HG03045 (cell line): ENCODE measurements around the gene ITCH.
"Not testable (repeated sequence)": the region's sequence is repeated elsewhere in the genome, so short reads cannot be mapped to it uniquely, and the experiment has no call there.

ENCODE experiments used
- ATAC-seq: cut with Tn5 transposase; IDR thresholded peaks from one replicate; pipeline ENCODE4 v1.9.1; 2021; ENCODE audit warnings: mild to moderate bottlenecking, moderate library complexity; ENCODE audit not compliant: unreplicated experiment

ITCH gene

DNA sequence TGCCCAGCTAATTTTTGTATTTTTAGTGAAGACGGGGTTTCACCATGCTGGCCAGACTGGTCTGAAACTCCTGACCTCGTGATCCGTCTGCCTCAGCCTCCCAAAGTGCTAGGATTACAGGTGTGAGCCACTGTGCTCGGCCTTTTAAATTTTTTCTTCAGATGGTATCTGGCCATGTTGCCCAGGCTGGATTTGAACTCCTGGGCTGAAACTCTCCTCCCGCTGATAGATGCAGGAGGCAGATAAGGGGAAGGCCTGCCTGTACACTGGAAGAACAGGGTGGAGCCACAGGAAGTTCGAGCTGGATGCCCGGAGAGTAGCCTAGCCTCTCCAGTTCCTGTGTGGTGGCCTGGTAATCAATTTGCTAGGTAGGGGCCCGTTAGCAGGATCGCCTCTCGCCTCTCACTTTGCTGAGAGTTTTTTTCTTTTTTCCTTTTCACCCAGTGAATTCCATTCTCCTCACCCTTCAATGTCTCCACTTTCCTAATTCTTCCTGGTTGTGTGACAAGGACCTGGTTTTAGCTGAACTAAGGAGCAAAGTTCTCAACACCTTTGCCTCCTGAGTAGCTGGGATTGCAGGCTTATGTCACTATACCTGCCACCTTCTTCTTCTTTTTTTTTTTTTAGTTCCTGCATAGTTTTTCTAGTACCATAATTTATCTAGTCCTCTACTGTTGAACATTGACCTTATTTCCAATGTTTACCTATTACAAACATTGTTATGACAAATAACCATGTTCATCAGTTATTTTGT is 19.4 kb upstream of the ITCH start:
- no peak for ATAC-seq

DNA sequence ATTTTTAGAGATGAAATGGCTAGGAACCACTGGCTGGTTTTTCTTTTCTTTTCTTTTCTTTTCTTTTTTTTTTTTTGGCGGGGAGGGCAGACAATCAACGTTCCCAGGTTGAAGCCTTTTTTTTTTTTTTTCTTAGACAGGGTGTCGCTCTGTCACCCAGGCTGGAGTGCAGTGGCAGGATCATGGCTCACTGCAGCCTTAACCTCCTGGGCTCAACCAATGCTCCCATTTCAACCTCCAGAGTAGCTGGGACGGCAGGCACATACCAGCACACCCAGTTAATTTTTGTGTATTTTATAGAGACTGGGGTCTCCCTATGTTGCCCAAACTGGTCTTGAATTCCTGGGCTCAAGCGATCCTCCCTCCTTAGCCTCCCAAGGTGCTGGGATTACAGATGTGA is 18.8 kb upstream of the ITCH start:
- ATAC-seq, result no peak

DNA sequence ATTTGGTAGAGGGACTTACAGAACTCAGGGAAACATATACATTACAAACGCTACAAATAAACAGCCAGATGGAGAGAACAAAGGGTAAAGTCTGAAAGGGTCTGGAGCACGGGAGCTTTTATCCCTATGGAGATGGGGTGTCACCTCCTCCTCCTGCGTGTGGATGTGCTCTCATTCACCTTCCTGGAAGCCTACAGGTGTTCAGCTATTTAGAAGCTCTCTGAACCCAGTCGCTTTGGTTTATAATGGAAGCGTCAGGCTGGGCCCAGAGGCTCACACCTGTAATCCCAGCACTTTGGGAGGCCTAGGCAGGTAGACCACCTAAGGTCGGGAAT is 17.7 kb upstream of the ITCH start:
- ATAC-seq, result no peak

DNA sequence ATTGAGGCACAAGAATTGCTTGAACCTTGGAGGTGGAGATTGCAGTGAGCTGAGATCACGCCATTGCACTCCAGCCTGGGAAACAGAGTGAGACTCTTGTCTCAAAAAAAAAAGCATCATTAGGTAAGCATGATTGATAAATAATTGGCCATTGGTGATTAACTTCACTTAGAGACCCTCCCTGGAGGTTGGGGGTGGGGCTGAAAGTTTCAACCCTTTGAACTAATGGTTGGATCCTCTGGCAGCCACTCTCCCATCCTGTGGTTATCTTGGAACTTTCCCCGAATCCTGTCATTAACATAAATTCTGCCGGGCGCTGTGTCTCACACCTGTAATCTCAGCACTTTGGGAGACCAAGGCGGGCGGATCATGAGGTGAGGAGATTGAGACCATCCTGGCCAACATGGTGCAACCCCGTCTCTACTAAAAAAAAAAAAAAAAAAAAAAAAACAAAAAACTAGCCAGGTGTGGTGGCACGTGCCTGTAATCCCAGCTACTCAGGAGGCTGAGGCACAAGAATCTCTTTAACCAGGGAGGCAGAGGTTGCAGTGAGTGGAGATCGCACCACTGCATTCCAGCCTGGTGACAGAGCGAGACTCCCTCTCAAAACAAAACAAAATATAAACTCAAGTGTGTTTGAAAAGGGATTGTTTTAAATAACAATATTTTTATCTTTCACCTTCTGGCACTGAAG is 17.1 kb upstream of the ITCH start:
- ATAC-seq, result not testable (repeated sequence)

DNA sequence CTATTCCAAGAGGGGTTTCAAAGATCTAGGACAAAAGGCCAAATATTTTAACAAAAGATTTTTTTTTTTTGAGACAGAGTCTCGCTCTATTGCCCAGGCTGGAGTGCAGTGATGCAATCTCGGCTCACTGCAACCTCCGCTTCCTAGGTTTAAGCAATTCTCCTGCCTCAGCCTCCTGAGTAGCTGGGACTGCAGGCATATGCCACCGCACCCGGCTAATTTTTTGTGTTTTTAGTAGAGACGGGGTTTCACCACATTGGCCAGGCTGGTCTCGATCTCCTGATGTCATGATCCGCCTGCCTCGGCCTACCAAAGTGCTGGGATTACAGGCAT is 16.6 kb upstream of the ITCH start:
- ATAC-seq, result not testable (repeated sequence)

DNA sequence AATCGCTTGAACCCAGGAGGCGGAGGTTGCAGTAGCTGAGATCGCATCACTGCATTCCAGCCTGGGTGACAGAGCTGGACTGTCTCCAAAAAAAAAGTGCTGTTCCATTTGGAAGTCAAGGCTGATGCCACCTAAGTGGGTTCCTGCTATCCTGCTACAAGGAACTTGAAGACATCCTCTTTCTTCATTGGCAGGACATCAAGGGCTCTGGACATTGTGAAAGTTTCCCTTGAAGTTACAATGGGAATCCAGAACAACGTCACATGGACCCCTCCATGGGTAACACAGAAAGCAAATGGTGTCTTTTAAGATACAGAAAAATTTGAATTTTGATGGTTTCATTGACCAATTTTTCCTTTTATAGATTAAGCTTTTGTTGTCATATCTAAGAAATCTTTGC is 15.5 kb upstream of the ITCH start:
- ATAC-seq, result no peak

DNA sequence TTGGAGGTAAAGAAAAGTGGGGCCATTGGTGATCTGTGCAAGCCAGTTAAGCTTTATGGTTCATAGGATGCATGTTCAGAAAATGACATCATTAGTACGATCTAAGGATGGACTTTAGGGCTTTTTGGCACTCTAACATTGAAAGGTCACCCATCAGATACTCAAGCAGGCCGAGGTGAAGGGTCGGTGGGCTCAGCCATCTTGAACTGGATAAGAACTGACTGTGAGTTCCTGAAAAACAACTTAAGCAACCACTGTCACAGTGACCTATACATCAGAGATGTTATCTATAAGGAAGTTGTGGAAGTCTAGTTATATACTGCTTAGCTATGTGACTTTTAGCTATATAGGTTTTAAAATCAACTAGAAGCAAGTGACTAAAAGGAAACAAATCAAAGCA is 13.0 kb upstream of the ITCH start:
- no peak for ATAC-seq

DNA sequence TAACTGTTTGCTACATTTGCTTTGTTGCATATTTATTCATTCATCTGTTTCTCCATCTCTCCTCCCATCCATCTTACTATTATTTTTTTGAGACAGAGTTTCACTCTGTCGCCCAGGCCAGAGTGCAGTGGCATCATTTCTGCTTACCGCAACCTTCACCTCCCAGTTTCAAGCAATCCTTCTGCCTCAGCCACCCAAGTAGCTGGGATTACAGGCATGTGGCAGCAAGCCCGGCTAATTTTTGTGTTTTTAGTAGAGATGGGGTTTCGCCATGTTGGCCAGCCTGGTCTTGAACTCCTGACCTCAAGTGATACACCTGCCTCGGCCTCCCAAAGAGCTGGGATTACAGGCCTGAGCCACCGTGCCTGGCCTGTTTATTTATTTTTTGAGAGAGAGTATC is 9.6 kb upstream of the ITCH start:
- not testable (repeated sequence) for ATAC-seq

DNA sequence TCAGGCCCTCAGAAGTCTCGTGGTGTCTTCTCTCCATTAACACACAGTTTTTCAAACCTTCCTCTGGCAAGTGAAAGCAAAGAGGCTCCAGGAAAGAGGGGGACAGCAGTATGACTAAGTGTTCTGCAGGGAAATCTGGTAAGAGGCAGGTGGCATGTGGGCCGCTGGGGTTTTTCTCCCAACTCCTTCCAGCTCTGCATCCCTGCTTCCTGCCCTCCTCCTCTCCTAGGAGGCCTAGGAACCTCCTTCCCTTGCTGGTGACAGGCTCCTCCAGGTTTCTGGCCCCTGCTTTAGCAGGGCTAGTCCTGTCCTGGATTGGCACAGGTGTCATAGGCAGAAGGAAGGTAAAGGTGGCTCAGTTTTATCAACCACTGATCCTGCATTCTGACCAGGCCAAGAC is 7.6 kb upstream of the ITCH start:
- ATAC-seq, result no peak

DNA sequence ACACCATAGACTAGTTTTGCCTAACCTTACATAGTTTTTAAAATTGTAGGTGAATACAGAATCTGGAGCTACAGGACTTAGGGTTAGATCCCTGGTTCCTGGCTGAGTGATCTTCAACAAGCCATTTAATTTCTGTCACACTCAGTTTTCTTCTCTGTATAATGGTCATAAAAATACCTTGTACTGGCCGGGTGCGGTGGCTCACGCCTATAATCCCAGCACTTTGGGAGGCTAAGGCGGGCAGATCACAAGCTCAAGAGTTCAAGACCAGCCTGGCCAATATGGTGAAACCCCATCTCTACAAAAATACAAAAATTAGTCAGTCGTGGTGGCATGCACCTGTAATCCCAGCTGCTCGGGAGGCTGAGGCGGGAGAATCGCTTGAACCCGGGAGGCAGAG is 3.3 kb upstream of the ITCH start:
- ATAC-seq, result not testable (repeated sequence)

DNA sequence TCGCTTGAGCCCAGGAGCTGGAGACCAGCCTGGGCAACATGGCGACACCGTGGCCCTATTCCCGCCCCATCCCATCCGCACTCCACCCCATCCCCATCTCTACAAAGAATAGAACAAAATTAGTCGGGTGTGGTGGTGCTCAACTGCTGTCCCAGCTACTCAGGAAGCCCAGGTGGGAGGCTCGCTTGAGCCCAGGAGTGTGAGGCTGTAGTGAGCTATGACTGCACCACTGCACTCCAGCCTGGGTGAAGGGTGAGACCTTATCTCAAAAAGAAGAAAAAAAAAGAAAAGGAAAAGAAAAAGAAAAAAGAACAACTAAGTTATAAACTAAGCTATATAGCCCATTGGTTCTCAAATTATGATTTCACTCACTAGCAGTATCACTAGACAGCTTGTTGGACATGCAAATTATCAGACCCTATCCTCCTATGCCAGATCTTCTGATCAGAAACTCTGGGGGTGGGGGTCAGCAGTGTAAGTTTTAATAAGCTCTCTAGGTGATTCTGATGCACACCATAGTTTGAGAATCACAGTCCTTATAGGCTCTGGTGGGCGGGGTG is 491 bp upstream of the ITCH start:
- no peak for ATAC-seq

DNA sequence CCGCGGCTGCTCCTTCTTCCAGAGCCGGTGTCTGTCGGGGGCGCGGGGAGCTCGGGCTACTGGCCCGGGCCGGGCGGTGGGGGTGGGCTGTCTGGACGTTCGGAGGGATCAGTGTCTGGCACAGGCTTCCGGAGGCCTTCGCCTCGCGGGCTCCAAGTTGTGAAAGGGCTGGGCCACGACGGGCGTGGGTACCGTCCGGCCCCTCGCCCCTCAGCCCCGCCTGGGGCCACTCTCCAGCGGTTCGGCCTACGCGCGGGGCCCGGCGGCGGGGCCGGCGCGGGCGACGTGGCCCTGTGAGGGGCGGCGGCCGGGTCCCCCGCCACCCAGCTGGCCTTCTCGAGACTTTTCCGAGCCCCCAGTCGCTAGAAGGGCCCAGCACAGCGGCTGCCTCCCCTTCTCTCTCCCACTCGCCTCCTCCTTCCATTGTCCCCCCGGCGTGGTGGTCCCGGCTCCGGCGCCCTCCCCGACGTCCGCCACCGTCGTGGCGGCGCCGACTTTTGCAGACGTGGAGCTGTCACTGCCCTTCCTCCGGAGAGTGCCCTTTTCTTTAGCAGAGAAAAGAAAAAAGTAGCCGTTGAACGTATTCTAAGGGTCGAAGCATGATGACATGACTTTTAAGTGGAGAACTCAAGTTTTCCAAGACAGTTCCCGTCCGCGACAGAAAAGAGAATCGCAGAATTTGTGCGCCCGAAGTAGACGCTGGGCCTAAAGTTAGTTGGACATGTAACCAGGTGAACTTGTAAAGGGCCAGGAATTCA is 571 bp downstream of the ITCH start:
- ATAC-seq, result peak; percentile 43

DNA sequence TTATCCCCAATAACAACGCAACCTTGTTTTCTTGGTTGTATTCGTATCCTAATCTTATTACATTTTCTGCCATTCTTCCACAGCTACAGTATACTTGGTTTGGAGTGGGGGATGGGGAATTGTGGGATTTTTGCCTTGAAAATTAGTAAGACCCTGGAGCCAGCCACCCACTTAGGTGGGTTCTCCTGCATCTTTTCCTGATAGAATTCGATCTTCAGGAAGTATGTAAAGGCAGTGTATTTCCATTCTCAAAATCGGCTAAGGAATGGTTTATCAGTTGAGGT is 1.1 kb downstream of the ITCH start:
- no peak for ATAC-seq

DNA sequence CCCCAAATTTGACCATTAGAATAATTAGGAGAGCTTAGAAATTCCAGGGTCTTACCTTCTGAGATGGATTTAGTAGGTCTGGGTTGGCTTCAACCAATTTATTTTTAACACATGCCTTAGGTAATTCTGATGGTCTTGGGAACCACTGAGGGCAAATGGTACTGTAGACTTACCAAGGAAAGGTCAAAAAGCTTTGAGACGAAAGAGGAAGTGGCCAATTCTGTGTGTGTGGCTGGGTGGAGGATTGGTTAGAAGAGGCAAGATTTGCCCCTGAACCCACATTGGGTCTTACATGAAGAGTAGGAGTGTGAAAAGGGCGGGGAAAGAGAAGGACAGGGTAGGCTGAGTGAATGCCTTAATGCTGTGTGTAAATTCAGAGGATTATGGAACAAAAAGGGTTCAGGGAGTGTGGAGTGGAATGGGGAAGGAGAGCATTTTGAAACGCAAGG is 2.7 kb downstream of the ITCH start:
- no peak for ATAC-seq

DNA sequence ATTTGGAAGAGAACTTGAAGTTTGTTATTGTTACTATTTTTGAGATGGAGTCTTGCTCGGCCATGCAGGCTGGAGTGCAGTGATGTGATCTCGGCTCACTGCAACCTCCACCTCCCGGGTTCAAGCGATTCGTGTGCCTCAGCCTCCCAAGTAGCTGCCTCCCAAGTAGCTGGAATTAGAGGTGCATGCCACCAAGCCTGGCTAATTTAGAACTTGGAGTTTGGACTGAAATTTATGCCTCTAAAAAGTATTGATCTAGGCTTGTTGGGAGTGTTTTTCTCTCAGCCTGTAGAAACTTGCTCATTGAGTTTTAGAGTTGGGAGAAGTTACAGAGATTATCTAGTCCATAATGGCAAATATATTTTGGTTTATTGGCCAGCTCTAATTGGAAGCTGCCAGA is 4.1 kb downstream of the ITCH start:
- ATAC-seq, result no peak

DNA sequence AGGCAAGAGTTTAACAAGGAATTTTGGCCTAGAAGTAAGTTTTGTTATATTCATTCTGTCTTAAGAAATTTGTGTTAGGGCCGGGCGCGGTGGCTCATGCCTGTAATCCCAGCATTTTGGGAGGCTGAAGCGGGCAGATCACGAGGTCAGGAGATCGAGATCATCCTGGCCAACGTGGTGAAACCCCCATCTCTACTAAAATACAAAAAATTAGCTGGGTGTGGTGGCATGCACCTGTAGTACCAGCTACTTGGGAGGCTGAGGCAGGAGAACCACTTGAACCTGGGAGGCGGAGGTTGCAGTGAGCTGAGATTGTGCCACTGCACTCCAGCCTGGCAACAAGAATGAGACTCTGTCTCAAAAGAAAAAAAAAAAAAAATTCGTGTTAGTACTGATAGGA is 4.8 kb downstream of the ITCH start:
- ATAC-seq, result not testable (repeated sequence)

DNA sequence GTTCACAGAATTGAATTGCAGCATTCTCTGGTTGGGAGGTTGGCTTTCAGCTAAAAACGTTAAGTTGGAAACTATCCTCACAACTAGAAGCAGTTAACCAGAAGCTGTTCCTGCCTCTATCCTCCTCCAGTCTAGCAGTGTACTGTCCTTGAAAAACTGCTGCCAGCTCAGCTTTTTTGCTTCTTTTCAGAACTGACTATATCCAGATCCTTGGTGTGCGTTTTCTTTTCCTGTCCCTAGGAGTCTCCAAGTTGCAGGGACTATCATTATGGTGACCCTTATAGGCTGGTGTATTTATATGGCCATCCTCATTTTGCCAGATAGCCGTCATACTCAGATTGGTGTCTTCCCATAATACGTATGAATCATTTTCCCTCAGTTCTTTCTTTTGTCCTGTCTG is 5.5 kb downstream of the ITCH start:
- no peak for ATAC-seq

DNA sequence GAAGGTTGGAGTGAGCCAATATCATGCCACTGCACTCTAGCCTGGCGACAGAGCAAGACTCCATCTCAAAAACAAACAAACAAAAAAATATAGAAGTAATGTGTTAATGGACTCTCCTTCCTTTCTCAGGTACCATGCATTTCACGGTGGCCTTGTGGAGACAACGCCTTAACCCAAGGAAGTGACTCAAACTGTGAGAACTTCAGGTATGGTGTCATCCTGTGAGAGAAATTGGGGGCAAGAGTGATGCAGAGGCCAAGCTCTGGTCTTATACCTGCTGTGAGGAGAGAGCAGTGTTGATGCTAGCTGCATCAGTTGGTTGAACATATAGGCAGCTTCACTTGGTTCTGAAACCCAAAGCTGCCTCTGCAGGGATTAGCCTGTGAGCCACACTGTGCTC is 6.2 kb downstream of the ITCH start:
- no peak for ATAC-seq

DNA sequence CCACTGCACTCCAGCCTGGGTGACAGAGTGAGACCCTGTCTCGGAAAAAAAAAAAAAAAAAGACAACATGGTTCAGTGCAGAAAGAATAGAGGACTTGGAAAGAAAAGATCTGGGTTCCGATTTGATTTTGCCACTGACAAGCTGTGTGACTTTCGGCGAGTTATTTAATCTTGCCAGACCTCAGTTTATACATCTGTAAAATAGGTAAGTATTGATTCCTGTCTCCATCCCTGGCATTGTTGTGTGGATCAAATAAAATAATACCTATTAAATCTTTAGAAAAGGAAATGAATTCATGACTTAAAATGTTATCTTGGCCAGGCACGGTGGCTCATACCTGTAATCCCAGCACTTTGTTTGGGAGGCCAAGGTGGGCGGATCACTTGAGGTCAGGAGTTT is 7.0 kb downstream of the ITCH start:
- no peak for ATAC-seq

DNA sequence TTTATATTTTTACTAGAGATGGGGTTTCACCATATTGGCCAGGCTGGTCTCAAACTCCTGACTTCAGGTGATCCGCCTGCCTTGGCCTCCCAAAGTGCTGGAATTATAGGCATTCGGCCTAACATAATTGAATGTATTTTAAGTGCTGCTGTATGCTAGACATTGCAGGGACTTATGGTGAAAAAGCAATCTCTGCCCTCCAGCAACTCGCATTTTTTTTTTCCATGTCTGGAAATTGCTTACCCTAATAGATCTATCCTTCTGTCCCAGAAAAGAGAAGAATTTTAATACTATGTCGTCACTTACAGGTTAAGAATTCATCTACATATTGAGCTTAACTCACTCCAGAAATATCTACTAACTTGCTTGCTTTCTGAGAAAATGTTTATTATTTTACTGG is 10.4 kb downstream of the ITCH start:
- ATAC-seq, result no peak

DNA sequence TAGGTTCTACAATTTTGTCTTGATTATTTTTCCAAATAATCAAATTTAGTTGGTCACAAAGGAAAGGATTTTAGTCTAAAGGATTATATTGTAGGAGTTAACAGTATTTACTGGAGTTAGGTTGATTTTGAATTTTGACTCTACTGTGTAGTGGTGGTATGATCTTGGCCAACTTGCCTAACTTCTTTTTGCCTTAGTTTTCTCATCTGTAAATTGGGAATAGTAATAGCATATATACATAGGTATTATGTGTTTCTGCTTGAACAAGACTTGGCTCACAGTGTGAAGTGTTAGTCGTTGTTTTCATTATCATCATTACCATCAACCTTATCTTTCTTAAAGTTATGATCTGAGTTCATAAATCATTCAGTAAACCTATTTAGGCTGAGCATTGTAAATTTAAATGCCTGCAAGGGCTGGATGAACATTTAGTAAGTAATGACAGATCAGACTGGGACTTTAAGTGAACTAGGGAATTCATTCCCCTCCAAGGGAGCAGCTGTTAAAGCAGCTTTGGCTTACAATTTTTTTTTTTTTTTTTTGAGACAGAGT is 11.2 kb downstream of the ITCH start:
- no peak for ATAC-seq

DNA sequence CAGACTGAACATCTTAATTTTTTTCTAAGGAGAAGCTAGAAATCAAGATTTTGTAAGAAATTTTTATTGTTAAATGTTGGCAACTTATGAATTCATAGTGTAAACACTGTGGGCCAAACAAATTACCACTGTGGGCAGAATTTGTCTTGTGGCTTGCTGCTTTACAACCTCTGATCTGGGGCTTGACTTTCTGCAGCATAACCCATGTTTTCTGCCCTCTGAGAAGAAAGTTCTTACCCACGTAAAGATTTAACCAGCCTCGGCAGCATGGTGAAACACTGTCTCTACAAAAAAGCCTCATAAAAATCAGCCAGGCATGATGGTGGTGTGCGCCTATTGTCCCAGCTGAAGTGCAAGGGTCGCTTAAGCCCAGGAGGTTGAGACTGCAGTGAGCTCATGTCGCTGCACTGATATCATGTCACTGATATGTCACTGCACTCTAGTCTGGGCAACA is 12.9 kb downstream of the ITCH start:
- ATAC-seq, result no peak
